ENCODE measurements around the gene SPEF1. TPM values are rescaled to one million over a fixed set of nuclear protein-coding genes. Genes with fewer than 3 reads are reported as not detected.
A peak's percentile ranks its signal among the peaks of the same experiment; 100 is the strongest.

SPEF1 gene
- total RNA-seq, 1 donor from 2014 or later, result not detected

- no peak for DNase-seq (ENCODE audit: low spot score)
Measured at GRCh38 chr20:3754276-3754630, 27.0 kb downstream of the SPEF1 start.

DNA sequence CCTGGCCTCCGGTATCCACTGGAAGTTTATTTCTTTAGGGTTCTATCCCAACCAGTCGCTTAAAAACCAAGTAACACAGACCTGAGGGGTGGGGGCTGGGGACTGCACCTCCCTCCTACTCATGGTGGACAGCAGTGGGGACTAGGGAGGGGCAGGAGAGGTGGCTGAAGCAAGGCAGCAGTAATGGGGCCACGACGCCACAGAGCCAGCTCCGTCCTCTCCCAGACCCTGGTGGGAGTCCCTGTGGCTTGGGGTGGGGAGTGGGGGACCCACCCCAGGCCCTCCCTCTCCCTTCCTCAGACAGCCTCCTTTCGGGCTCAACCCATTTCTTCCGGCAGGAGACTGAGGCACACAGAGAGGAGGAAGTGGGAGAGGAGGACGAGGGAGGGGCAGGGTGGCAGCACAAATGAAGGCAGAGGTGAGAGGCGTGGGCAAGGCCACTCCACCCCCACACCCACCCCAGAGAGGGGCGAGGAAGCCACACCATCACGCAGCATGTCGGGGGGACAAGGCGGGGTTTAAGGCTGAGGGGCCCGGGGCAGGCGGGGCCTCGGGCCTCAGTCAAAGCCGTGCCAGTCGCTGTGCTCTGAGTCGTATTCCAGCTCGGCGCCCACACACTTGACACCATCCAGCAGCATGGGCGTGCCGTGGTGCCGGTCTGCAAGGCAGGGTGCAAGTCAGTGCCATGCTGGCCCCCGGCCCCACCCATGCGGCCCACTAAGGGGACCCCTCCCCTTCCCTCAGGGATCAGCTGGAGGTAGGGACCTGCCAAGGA is 27.6 kb downstream of the SPEF1 start:
- no peak for DNase-seq (ENCODE audit: low spot score)
- intact Hi-C loops (cut with DNase I), result loop anchor here (5.0 kb wide), 1 partner anchor 36 kb away; no protein-coding TSS in a partner anchor

More at GRCh38 chr20:3754276-3754630, 27.0 kb downstream of the SPEF1 start:
- intact Hi-C loops (cut with DNase I), result loop anchor here (5.0 kb wide), 1 partner anchor 37 kb away; no protein-coding TSS in a partner anchor

DNA sequence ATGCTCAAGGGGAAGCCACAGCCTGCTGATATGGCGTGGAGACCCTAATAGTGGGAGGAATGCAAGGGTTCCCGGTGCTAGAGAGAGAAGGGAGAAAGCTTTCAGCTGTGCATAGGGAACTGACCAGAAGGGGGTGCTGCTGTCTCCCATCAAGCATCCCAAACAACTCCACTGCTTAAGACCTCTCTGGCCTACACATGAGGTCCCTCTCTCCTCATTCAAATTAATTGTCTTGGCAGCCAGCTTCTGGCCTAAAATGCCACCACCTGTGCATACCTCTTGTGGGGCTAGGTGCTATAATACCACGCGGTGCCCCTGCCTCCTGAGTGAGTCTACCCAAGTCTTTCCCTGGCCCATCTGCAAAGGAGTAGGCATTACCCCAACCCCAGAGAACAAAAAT is 28.1 kb downstream of the SPEF1 start:
- DNase-seq (ENCODE audit: low spot score), result no peak
- intact Hi-C loops (cut with DNase I), result loop anchor here (5.0 kb wide), 1 partner anchor 36 kb away; no protein-coding TSS in a partner anchor

- no peak for DNase-seq (ENCODE audit: low spot score)
- intact Hi-C loops (cut with DNase I), result loop anchor here (5.0 kb wide), 1 partner anchor 35 kb away; no protein-coding TSS in a partner anchor
Measured at GRCh38 chr20:3752386-3752759, 28.9 kb downstream of the SPEF1 start.

DNA sequence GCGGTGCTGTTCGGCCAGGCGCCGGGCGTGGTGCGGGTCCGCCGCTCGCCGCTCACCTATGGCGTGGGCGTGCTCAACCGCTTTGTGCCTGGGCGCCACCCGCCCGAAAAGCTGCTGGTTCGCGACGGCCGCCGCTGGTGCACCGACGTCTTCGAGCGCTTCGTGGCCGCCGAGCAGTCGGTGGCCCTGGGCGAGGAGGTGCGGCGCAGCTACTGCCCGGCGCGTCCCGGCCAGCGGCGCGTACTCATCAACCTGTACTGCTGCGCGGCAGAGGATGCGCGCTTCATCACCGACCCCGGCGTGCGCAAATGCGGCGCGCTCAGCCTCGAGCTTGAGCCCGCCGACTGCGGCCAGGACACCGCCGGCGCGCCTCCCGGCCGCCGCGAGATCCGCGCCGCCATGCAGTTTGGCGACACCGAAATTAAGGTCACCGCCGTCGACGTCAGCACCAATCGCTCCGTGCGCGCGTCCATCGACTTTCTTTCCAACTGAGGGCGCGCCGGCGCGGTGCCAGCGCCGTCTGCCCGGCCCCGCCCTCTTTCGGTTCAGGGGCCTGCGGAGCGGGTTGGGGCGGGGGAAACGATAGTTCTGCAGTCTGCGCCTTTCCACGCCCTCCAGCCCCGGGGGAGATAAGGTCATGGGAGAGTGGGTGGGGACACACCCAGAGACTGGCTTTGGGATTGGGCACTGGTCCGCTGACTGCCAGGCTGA is 29.4 kb downstream of the SPEF1 start:
- DNase-seq (ENCODE audit: low spot score), result peak; percentile 58
- intact Hi-C loops (cut with DNase I), result loop anchor here (5.0 kb wide), 1 partner anchor 35 kb away; no protein-coding TSS in a partner anchor

- DNase-seq (ENCODE audit: low spot score), result no peak
- intact Hi-C loops (cut with DNase I), result loop anchor here (5.0 kb wide), 1 partner anchor 34 kb away; no protein-coding TSS in a partner anchor
Measured at GRCh38 chr20:3751305-3751674, 30.0 kb downstream of the SPEF1 start.

DNA sequence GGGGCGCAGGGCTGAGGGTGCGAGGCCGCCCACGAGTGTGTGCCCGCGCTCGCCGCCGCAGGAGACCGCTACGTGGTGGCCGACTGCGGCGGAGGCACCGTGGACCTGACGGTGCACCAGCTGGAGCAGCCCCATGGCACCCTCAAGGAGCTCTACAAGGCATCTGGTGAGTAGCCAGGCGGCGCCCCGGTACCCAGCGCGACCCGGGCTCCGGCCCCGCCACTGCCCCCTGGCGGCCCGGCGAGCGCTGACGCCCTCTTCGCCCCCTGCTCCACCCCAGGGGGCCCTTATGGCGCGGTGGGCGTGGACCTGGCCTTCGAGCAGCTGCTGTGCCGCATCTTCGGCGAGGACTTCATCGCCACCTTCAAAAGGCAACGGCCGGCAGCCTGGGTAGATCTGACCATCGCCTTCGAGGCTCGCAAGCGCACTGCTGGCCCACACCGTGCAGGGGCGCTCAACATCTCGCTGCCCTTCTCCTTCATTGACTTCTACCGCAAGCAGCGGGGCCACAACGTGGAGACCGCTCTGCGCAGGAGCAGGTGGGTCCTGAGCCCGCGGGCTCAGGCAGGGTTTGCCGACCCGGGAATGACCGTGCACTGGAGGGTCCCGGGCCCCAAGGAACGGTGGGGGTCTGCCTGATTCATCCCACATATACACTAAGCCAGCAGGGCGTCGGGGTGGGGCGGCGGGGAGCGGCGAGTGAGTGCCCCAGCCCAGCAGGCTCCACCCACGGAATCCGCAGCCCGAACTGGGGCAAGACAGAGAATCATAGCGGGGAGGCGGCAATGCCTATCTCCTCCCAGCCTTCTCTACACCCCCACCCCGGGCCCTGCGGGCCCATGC is 31.3 kb downstream of the SPEF1 start:
- no peak for DNase-seq (ENCODE audit: low spot score)
- intact Hi-C loops (cut with DNase I), result loop anchor here (5.0 kb wide), 1 partner anchor 33 kb away; no protein-coding TSS in a partner anchor

- no peak for DNase-seq (ENCODE audit: low spot score)
- intact Hi-C loops (cut with DNase I), result no loop called here
Measured at GRCh38 chr20:3749087-3749688, 32.1 kb downstream of the SPEF1 start.

- no peak for DNase-seq (ENCODE audit: low spot score)
- intact Hi-C loops (cut with DNase I), result no loop called here
Measured at GRCh38 chr20:3748073-3748472, 33.2 kb downstream of the SPEF1 start.

- intact Hi-C loops (cut with DNase I), result no loop called here
- DNase-seq (ENCODE audit: low spot score), result no peak
Measured at GRCh38 chr20:3747471-3747870, 33.8 kb downstream of the SPEF1 start.

- no peak for DNase-seq (ENCODE audit: low spot score)
- intact Hi-C loops (cut with DNase I), result no loop called here
Measured at GRCh38 chr20:3745686-3746173, 35.5 kb downstream of the SPEF1 start.

DNA sequence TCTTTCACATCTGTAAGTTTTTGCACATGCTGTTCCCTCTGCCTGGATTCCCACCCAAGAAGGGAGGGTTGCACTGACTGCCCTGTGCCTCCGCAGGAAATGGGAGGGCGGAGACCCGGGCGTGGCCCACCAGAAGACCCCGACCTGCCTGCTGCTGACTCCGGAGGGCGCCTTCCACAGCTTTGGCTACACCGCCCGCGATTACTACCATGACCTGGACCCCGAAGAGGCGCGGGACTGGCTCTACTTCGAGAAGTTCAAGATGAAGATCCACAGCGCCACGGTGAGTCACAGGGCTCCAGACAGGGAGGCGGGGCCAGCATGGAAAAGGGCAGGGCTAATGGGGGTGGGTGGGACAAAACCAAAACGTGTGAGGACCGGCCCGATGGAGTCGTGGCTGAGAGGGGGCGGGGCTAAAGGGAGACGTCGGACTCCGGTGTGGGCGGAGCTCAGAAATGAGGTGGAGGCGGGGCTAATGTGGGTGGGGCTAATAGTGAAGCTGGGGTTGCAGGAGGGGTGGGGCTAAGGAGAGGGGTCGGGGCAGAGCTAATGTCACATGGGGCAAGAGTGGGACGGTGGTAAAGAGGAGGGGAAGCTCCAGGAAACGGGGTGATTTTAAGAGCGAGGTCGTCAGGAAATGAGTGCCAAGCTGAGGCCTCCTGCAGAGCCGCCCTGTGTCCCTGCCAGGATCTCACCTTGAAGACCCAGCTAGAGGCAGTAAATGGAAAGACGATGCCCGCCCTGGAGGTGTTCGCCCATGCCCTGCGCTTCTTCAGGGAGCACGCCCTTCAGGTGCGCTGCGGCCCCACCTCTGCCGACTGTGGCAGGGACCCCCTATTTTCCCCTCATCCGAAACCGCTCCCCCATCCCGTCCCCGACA is 36.2 kb downstream of the SPEF1 start:
- intact Hi-C loops (cut with DNase I), result no loop called here
- DNase-seq (ENCODE audit: low spot score), result peak; percentile 74

GRCh38 chr20:3744037-3744436 is 37.2 kb downstream of the SPEF1 start:
- no peak for DNase-seq (ENCODE audit: low spot score)
- intact Hi-C loops (cut with DNase I), result no loop called here

DNA sequence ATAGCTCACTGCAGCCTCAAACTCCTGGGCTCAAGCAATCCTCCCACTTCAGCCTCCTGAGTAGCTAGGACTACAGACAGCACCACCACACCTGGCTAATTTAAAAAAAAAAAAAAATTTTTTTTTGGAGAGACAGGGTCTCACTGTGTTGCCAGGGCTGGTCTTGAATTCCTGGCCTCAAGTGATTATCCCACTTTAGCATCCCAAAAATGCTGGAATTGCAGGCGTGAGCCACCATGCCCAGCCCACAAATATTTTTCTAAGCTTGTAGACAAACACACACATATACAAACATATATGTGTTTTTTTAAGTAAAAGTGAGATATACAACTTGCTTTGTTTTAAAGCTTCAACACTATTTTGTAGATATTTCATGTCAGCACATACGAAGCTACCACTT is 38.0 kb downstream of the SPEF1 start:
- intact Hi-C loops (cut with DNase I), result no loop called here
- DNase-seq (ENCODE audit: low spot score), result no peak

- intact Hi-C loops (cut with DNase I), result no loop called here
- DNase-seq (ENCODE audit: low spot score), result no peak
Measured at GRCh38 chr20:3741836-3742458, 39.3 kb downstream of the SPEF1 start.

GRCh38 chr20:3740615-3741301 is 40.5 kb downstream of the SPEF1 start:
- intact Hi-C loops (cut with DNase I), result no loop called here
- peak; percentile 71 for DNase-seq (ENCODE audit: low spot score)

DNA sequence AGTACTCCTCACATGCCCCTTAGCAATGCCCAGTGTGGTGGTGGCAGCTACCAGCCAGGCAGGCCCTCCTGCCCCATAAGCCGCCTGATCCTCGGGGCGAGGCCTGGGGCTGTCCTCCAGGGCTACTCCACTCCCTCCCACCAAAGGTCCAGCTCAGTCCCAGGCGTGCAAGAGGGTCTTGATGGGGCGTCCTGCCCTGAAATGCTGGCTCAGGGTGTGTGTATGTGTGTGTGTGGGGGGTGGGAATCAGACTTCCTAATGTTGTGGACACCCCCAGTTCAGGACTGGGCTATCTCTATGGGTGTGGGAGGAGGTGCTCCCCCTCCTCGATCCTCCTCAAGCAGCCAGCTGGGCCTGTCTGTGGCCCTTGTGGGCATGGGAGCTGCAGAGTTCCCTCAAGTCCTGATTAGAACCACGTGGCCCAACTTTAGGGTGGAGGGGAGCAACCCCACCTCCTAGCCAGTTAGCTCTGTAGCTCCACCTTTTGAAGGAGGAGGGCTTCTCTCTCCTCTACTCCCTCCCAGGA is 41.3 kb downstream of the SPEF1 start:
- intact Hi-C loops (cut with DNase I), result no loop called here
- DNase-seq (ENCODE audit: low spot score), result no peak
